ENCODE results near the gene TMEM88.

DNA sequence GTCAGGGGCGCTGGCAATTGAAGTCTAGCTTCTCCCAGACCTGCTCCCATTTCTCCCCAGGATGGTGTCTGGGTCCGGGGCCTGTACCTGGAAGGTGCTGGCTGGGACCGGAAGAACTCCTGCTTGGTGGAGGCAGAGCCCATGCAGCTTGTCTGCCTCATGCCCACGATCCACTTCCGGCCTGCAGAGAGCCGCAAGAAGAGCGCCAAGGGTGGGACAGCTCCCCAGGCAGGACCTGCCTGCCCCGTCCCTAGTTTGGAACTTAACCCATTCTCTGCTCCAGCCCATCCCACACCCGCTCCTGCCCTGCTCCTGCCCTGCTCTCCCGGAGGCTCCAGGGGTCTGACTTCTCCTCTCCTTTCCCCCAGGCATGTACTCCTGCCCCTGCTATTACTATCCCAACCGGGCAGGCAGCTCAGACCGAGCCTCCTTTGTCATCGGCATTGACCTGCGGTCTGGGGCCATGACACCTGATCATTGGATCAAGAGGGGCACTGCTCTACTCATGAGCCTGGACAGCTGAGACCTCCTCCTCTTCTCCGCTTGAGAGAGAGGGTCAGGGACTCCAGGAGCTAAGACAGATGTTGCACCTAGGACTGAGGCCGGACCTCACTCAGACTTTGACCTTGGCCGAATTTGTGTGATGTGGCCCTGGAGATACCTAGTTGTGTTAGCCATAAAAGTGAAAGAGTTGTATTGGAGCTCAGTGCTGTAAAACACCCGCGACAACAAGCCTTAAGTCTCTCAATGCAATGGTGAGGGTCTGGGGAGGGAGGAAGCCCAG, 21.7 kb upstream of the TMEM88 start:
- TF ChIP-seq CTCF (IDR thresholded peaks at IDR 0.05; ENCODE audit: poor library complexity) (no peak), EZH2 (IDR thresholded peaks at IDR 0.05; ENCODE audit: borderline replicate concordance) (no peak), EZH2phosphoT487 (IDR thresholded peaks at IDR 0.05; ENCODE audit: low read depth, severe bottlenecking, unreplicated experiment) (no peak)

Measured in hepatocyte (in vitro differentiated cells).